Common myeloid progenitor, CD34-positive (primary cell): Measurements from ENCODE around the gene TENM3.
"Not testable (repeated sequence)": the region's sequence is repeated elsewhere in the genome, so short reads cannot be mapped to it uniquely, and the experiment has no call there.

Experiments
- CTCF ChIA-PET: fragments of 350-600 bp; sonication (Branson Sonifier 250); formaldehyde crosslinking; loops from one replicate; lab custom pipeline; 2021; ENCODE audit warnings: antibody characterized with exemption; lab: Charles Lee
- POLR2A ChIA-PET: fragments of 350-600 bp; sonication (Branson Sonifier 250); formaldehyde crosslinking; loops from one replicate; lab custom pipeline; 2021; ENCODE audit warnings: antibody characterized with exemption; lab: Charles Lee
- DNase-seq, 3 donors: peaks; one replicate each; pipeline versions ENCODE4 v3.0.0 to v3.0.0-alpha.2; 2013
- H3K27ac ChIP-seq, 2 experiments: 1 replicate in 1 of 2; 2 replicates in 1 of 2; pipeline ENCODE4 v1.7.0; 2013; ENCODE audit warnings: inconsistent platforms in 2 of 2, low read length in 2 of 2, mild to moderate bottlenecking in 2 of 2, low read depth in 1 of 2, moderate library complexity in 1 of 2; ENCODE audit not compliant: severe bottlenecking in 2 of 2, insufficient read depth in 1 of 2, poor library complexity in 1 of 2
- H3K27me3 ChIP-seq, 5 experiments: replicated peaks in 2 of 5; 1 replicate in 3 of 5; 2 replicates in 2 of 5; pipeline versions ENCODE4 v1.6.1 to v1.7.0; 2013; ENCODE audit warnings: low read length in 4 of 5, mild to moderate bottlenecking in 2 of 5, moderate library complexity in 2 of 5, inconsistent platforms in 1 of 5; ENCODE audit not compliant: insufficient read depth in 5 of 5, control insufficient read depth in 4 of 5
- H3K36me3 ChIP-seq, 4 experiments: 1 replicate in 2 of 4; 2 replicates in 2 of 4; pipeline versions ENCODE4 v1.6.1 to v1.7.0; 2013; ENCODE audit warnings: low read length in 3 of 4, control low read depth in 1 of 4, mild to moderate bottlenecking in 1 of 4; ENCODE audit not compliant: control insufficient read depth in 4 of 4, insufficient read depth in 4 of 4
- H3K4me1 ChIP-seq, 4 experiments: 1 replicate in 3 of 4; 2 replicates in 1 of 4; pipeline versions ENCODE4 v1.6.1 to v1.7.1; 2013; ENCODE audit warnings: low read length in 3 of 4, mild to moderate bottlenecking in 3 of 4, control low read depth in 1 of 4, inconsistent platforms in 1 of 4, moderate library complexity in 1 of 4; ENCODE audit not compliant: control insufficient read depth in 4 of 4, insufficient read depth in 4 of 4; ENCODE audit errors: control extremely low read depth in 1 of 4
- H3K4me3 ChIP-seq, 7 experiments: 1 replicate in 4 of 7; 2 replicates in 3 of 7; pipeline versions ENCODE4 v1.5.1 to v1.7.0; 2013; ENCODE audit warnings: mild to moderate bottlenecking in 7 of 7, low read length in 6 of 7, moderate library complexity in 6 of 7, inconsistent platforms in 2 of 7, low read depth in 2 of 7, control low read depth in 1 of 7; ENCODE audit not compliant: insufficient read depth in 4 of 7, control insufficient read depth in 1 of 7; ENCODE audit errors: extremely low read depth in 1 of 7
- H3K9me3 ChIP-seq, 5 experiments: 1 replicate in 4 of 5; 2 replicates in 1 of 5; pipeline versions ENCODE4 v1.6.1 to v1.7.1; 2013; ENCODE audit warnings: low read length in 4 of 5, mild to moderate bottlenecking in 2 of 5, inconsistent platforms in 1 of 5, low read depth in 1 of 5, moderate library complexity in 1 of 5; ENCODE audit not compliant: control insufficient read depth in 4 of 5, insufficient read depth in 2 of 5; ENCODE audit errors: control extremely low read depth in 1 of 5
- WGBS: methylation state at CpG from one replicate; pipeline ENCODE4 v1.1.5; 2013; ENCODE audit not compliant: insufficient coverage; 5-methylcytosine and 5-hydroxymethylcytosine counted together

The TENM3 gene

GRCh38 chr4:182808673-182809416 lies 565.6 kb downstream of the TENM3 start:
- Histone ChIP-seq H3K4me3 (peak overlapping the region in 3 of 7 experiments; percentile 12 to 50 (median 26)), H3K36me3 (no peaks in the 10 kb centered on the region), H3K27me3 (peaks cover 0 to 9% (median 0%) of the 10 kb centered on the region in 5 experiments), H3K9me3 (peaks cover 0 to 8% (median 5%) of the 10 kb centered on the region in 5 experiments), H3K4me1 (peaks cover 0 to 53% (median 32%) of the 10 kb centered on the region in 4 experiments), H3K27ac (peak overlapping the region; percentile 81 to 82)
- peak; percentile 96 to 100 (median 97) for DNase-seq
- POLR2A ChIA-PET = no interaction called here
- WGBS = 57% methylated on average over 21 of the region's 25 CpGs
- CTCF ChIA-PET = interaction anchor here (0.6 to 1.4 kb wide), 4 partner anchors 21 to 116 kb away, joined by 3 to 5 read pairs (median 4); no protein-coding TSS in a partner anchor

- WGBS = 14% methylated on average over 2 of the region's 5 CpGs
- POLR2A ChIA-PET = no interaction called here
- peaks cover 0 to 9% (median 0%) of the 10 kb centered on the region in 5 experiments for H3K27me3 ChIP-seq
- H3K27ac ChIP-seq = peak overlapping the region; percentile 81 to 82
- peak overlapping the region in 4 of 7 experiments; percentile 12 to 50 (median 32) for H3K4me3 ChIP-seq
- no peaks in the 10 kb centered on the region for H3K36me3 ChIP-seq
- H3K9me3 ChIP-seq = peaks cover 0 to 8% (median 5%) of the 10 kb centered on the region in 5 experiments
- H3K4me1 ChIP-seq = peaks cover 0 to 53% (median 32%) of the 10 kb centered on the region in 4 experiments
- CTCF ChIA-PET = interaction anchor here (0.6 to 1.4 kb wide), 4 partner anchors 20 to 115 kb away, joined by 3 to 5 read pairs (median 4); no protein-coding TSS in a partner anchor
- DNase-seq = peak in 1 of 3 donors; percentile 63
These were observed 566.4 kb downstream of the TENM3 start for GRCh38 chr4:182809417-182810102.

- Histone ChIP-seq H3K36me3 (no peaks in the 10 kb centered on the region), H3K27me3 (peaks cover 0 to 9% (median 0%) of the 10 kb centered on the region in 5 experiments), H3K4me3 (peak overlapping the region in 3 of 7 experiments; percentile 14 to 50 (median 32)), H3K4me1 (peaks cover 0 to 53% (median 32%) of the 10 kb centered on the region in 4 experiments), H3K9me3 (peaks cover 0 to 8% (median 5%) of the 10 kb centered on the region in 5 experiments), H3K27ac (peak overlapping the region; percentile 81 to 82)
- ChIA-PET POLR2A (no interaction called here), CTCF (no interaction called here)
- WGBS = 93% methylated on average over 3 of the region's 4 CpGs
- peak in 1 of 3 donors; percentile 63 for DNase-seq
These were observed 567.0 kb downstream of the TENM3 start for GRCh38 chr4:182810103-182810615.

GRCh38 chr4:182812916-182813315 lies 569.7 kb downstream of the TENM3 start:
- no CpG with 5 or more reads among the region's 4 CpGs for WGBS
- ChIA-PET POLR2A (no interaction called here), CTCF (no interaction called here)
- peaks cover 0 to 8% (median 5%) of the 10 kb centered on the region in 5 experiments for H3K9me3 ChIP-seq
- DNase-seq = peak in 2 of 3 donors; percentile 43 to 70
- no peaks in the 10 kb centered on the region for H3K36me3 ChIP-seq
- peaks cover 0 to 30% (median 18%) of the 10 kb centered on the region in 4 experiments for H3K4me1 ChIP-seq
- no peaks in the 10 kb centered on the region for H3K27me3 ChIP-seq
- no peak overlapping the region for H3K27ac ChIP-seq
- no peak overlapping the region for H3K4me3 ChIP-seq

GRCh38 chr4:182814065-182814464 lies 570.9 kb downstream of the TENM3 start:
- H3K4me3 ChIP-seq, CTCF ChIA-PET, H3K9me3 ChIP-seq, H3K27ac ChIP-seq, POLR2A ChIA-PET, H3K36me3 ChIP-seq, H3K27me3 ChIP-seq, DNase-seq: not testable (repeated sequence)
- 95% methylated on average over 8 of the region's 9 CpGs for WGBS
- peaks cover 0 to 19% (median 10%) of the 10 kb centered on the region in 4 experiments for H3K4me1 ChIP-seq

- no peaks in the 10 kb centered on the region for H3K36me3 ChIP-seq
- WGBS = 98% methylated on average over 19 of the region's 22 CpGs
- POLR2A ChIA-PET = no interaction called here
- CTCF ChIA-PET = interaction anchor here (1.9 kb wide), 1 partner anchor 8 kb away, joined by 4 read pairs; no protein-coding TSS in a partner anchor
- H3K4me3 ChIP-seq = no peak overlapping the region
- no peaks in the 10 kb centered on the region for H3K9me3 ChIP-seq
- peaks cover 0 to 17% (median 12%) of the 10 kb centered on the region in 4 experiments for H3K4me1 ChIP-seq
- no peaks in the 10 kb centered on the region for H3K27me3 ChIP-seq
- no peak overlapping the region for H3K27ac ChIP-seq
- no peak for DNase-seq
These were observed 575.9 kb downstream of the TENM3 start for GRCh38 chr4:182818926-182819730.
